SH-SY5Y (cell line): ENCODE measurements around the gene MANEAL.

Experiments used
- GATA2 ChIP-seq: IDR thresholded peaks from 2 replicates; pipeline ENCODE4 v1.6.1; 2011; ENCODE audit warnings: mild to moderate bottlenecking, low read depth, low read length
- GATA3 ChIP-seq: IDR thresholded peaks from 2 replicates; pipeline ENCODE4 v1.6.1; 2011; ENCODE audit warnings: low read depth, mild to moderate bottlenecking, low read length, moderate library complexity

DNA sequence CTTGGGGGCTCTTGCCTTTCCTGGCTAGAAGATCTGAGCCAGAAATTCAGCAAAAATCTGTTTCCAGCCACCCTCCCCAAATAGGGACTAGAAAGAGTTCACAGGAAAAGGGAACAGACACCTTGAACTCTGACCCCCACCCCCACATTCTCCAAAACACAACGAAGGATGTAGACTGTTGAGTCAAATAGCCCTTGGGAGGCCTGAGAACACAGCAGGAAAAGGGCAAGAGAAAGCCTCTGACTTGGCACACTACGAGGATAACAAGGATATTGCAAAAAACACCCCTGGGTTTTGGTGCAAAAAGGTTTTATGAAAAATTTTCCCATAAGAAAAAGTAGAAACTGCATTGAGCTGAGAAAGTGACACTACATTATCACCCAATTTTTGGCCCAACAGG lies 16.3 kb downstream of the MANEAL start:
- TF ChIP-seq GATA2 (no peak), GATA3 (no peak)
